ENCODE data around the gene ZNF503.

ZNF503 gene

GRCh38 chr10:75444781-75445386 is 43.3 kb upstream of the ZNF503 start:
- no peak for TF ChIP-seq CTCF (conservative IDR thresholded peaks at IDR 0.05; ENCODE audit: control insufficient read depth, insufficient read depth, low read depth, low read length)
- no peak for DNase-seq (ENCODE audit: low read depth)
- H3K4me3 ChIP-seq (ENCODE audit: control insufficient read depth, low read depth, low read length) = no peak overlapping the region

GRCh38 chr10:75443362-75443761 is 41.8 kb upstream of the ZNF503 start:
- TF ChIP-seq CTCF (conservative IDR thresholded peaks at IDR 0.05; ENCODE audit: control insufficient read depth, insufficient read depth, low read depth, low read length) = no peak
- DNase-seq (ENCODE audit: low read depth) = no peak
- H3K4me3 ChIP-seq (ENCODE audit: control insufficient read depth, low read depth, low read length) = no peak overlapping the region

- no peak for TF ChIP-seq CTCF (conservative IDR thresholded peaks at IDR 0.05; ENCODE audit: control insufficient read depth, insufficient read depth, low read depth, low read length)
- H3K4me3 ChIP-seq (ENCODE audit: control insufficient read depth, low read depth, low read length) = no peak overlapping the region
- no peak for DNase-seq (ENCODE audit: low read depth)
These were observed 40.1 kb upstream of the ZNF503 start for GRCh38 chr10:75441682-75442081.

- no peak for DNase-seq (ENCODE audit: low read depth)
- no peak overlapping the region for H3K4me3 ChIP-seq (ENCODE audit: control insufficient read depth, low read depth, low read length)
- TF ChIP-seq CTCF (conservative IDR thresholded peaks at IDR 0.05; ENCODE audit: control insufficient read depth, insufficient read depth, low read depth, low read length) = no peak
These were observed 39.6 kb upstream of the ZNF503 start for GRCh38 chr10:75441196-75441595.

GRCh38 chr10:75440271-75440793 is 38.8 kb upstream of the ZNF503 start:
- DNase-seq (ENCODE audit: low read depth) = no peak
- H3K4me3 ChIP-seq (ENCODE audit: control insufficient read depth, low read depth, low read length) = no peak overlapping the region
- TF ChIP-seq CTCF (conservative IDR thresholded peaks at IDR 0.05; ENCODE audit: control insufficient read depth, insufficient read depth, low read depth, low read length) = no peak

- H3K4me3 ChIP-seq (ENCODE audit: control insufficient read depth, low read depth, low read length) = no peak overlapping the region
These were observed 38.2 kb upstream of the ZNF503 start for GRCh38 chr10:75439811-75440210.

More at GRCh38 chr10:75439811-75440210, 38.2 kb upstream of the ZNF503 start:
- DNase-seq (ENCODE audit: low read depth) = no peak
- TF ChIP-seq CTCF (conservative IDR thresholded peaks at IDR 0.05; ENCODE audit: control insufficient read depth, insufficient read depth, low read depth, low read length) = no peak

Data from fibroblast of mammary gland (primary cell).